Vagina (tissue), 2 donors: ENCODE measurements around the gene MECP2.

Experiments
- CTCF ChIP-seq, 3 experiments: fragments of 450-650 bp in 2 of 3; fragments of 200-600 bp in 1 of 3; sonication (generic) in 1 of 3; IDR thresholded peaks; one replicate each; pipeline ENCODE4 v1.5.1; 2017 to 2019; ENCODE audit warnings: antibody characterized with exemption in 3 of 3, mild to moderate bottlenecking in 2 of 3, moderate library complexity in 2 of 3
- POLR2A ChIP-seq, 2 donors: fragments of 450-650 bp; IDR thresholded peaks; one replicate each; pipeline ENCODE4 v1.6.1; 2017; ENCODE audit warnings: antibody characterized with exemption in 2 of 2, mild to moderate bottlenecking in 2 of 2, moderate library complexity in 2 of 2
- POLR2AphosphoS5 ChIP-seq, 2 donors: sonication (generic); formaldehyde crosslinking; IDR thresholded peaks; one replicate each; pipeline ENCODE4 v1.9.0; 2017; ENCODE audit warnings: antibody characterized with exemption in 2 of 2, mild to moderate bottlenecking in 2 of 2, low read depth in 1 of 2; ENCODE audit not compliant: insufficient read depth in 1 of 2

GRCh38 chrX:154028502-154029184 is 68.9 kb downstream of the MECP2 start:
- no peak for TF ChIP-seq CTCF (IDR thresholded peaks at IDR 0.05)
- no peak for TF ChIP-seq POLR2A (IDR thresholded peaks at IDR 0.05)
- no peak for TF ChIP-seq POLR2AphosphoS5 (IDR thresholded peaks at IDR 0.05; ENCODE audit: insufficient read depth in 1 of 2, low read depth in 1 of 2)
